Gastrocnemius medialis (tissue), 4 donors: ENCODE data around the gene BMP10. TPM values are rescaled to one million over a fixed set of nuclear protein-coding genes. Genes with fewer than 3 reads are reported as not detected.

Experiments used
- ATAC-seq, 2 donors: fragments of 150-250 bp; one replicate each; pipeline ENCODE4 v1.9.1; 2016
- DNase-seq, 2 donors: peaks; one replicate each; pipeline ENCODE4 v3.0.0-alpha.2; 2019
- H3K27ac ChIP-seq, 4 donors: fragments of 200-600 bp; sonication (generic); 1 replicate in 1 of 4; 2 replicates in 3 of 4; pipeline ENCODE4 v1.5.1; 2016 to 2018; ENCODE audit warnings: mild to moderate bottlenecking in 2 of 4, moderate library complexity in 1 of 4
- H3K27me3 ChIP-seq, 3 donors: fragments of 200-600 bp; sonication (generic) in 2 of 3; 1 replicate in 1 of 3; 2 replicates in 2 of 3; pipeline versions ENCODE4 v1.5.1 to v1.6.0; 2016 to 2019; ENCODE audit warnings: mild to moderate bottlenecking in 1 of 3, moderate library complexity in 1 of 3
- H3K36me3 ChIP-seq, 2 donors: fragments of 200-600 bp; sonication (generic) in 1 of 2; one replicate each; pipeline ENCODE4 v1.5.1; 2017 to 2018
- H3K4me1 ChIP-seq, 2 donors: fragments of 200-600 bp; sonication (generic) in 1 of 2; one replicate each; pipeline ENCODE4 v1.5.1; 2016 to 2017; ENCODE audit warnings: mild to moderate bottlenecking in 2 of 2
- H3K4me3 ChIP-seq, 4 donors: fragments of 200-600 bp; sonication (generic) in 3 of 4; 1 replicate in 1 of 4; 2 replicates in 3 of 4; pipeline ENCODE4 v1.5.1; 2016 to 2019; ENCODE audit warnings: mild to moderate bottlenecking in 2 of 4
- H3K9me3 ChIP-seq, 3 donors: fragments of 200-600 bp; sonication (generic) in 2 of 3; 1 replicate in 1 of 3; 2 replicates in 2 of 3; pipeline ENCODE4 v1.5.1; 2016 to 2019
- POLR2A ChIP-seq, 2 donors: fragments of 450-650 bp; IDR thresholded peaks; one replicate each; pipeline ENCODE4 v1.6.1; 2017; ENCODE audit warnings: antibody characterized with exemption in 2 of 2, mild to moderate bottlenecking in 2 of 2, moderate library complexity in 2 of 2
- in situ Hi-C, 4 donors: fragments of 200-750 bp; cut with MboI; loops; one replicate each; pipeline versions ENCODE4 v1.15.0 to v1.8.0; 2017; ENCODE audit warnings: low sequenced_read_pairs in 4 of 4
- intact Hi-C: fragments of 100-400 bp; cut with DNase I; formaldehyde crosslinking; loops from one replicate; pipeline ENCODE4 v1.15.1; 2023; ENCODE audit warnings: low total_unique reads
- total RNA-seq, 4 donors: library from RNA; depleted of rRNA; stranded (reverse); fragments of >200 nt; gene quantifications; one replicate each; pipeline versions ENCODE4 v1.1.0 to v1.2.3, GENCODE V29; 2016
- TF ChIP-seq, protein P1 (sequence below), 5 experiments: fragments of 450-650 bp in 3 of 5; fragments of 200-600 bp in 2 of 5; sonication (generic) in 2 of 5; IDR thresholded peaks in 4 of 5; conservative IDR thresholded peaks in 1 of 5; 1 replicate in 4 of 5; 2 replicates in 1 of 5; pipeline ENCODE4 v1.5.1; 2016 to 2019; ENCODE audit warnings: antibody characterized with exemption in 5 of 5, mild to moderate bottlenecking in 3 of 5, moderate library complexity in 3 of 5

BMP10 gene
- total RNA-seq, 4 donors from 2014 or later = not detected

DNA sequence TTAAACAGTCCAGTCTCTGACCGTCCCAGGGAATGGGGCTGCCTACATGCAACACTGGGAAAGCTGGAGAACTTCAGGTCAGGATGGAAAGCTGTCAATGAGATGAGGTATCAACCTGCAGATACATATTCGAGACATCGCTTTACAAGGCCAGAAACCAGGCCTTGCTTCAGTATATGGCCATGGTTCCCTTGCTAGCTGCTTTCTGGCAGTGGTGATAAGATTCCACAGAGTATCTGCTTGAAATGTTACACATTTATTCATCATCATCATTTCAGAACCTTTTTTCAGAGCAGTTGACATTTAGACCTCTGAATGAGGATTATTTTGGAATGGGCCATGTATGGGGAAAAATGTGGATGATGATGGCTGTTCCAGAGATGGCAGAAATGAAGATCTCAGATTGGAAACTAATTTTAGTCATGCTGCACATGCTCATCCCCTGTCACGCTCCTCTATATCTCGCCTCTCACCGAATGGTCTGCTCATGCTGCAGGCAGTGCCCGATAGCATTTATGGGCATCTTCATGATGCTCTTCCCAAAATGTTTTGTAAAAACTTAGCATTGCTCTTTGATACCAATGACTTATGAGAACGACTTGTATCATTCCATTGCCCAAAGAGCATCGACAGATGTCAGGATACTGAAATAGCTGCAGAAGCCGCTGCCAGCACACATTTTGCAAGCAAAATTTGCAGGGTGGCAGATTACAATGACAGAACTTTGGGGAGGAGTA is 14.0 kb upstream of the BMP10 start:
- no peak overlapping the region for H3K4me3 ChIP-seq
- TF ChIP-seq, protein P1, sequence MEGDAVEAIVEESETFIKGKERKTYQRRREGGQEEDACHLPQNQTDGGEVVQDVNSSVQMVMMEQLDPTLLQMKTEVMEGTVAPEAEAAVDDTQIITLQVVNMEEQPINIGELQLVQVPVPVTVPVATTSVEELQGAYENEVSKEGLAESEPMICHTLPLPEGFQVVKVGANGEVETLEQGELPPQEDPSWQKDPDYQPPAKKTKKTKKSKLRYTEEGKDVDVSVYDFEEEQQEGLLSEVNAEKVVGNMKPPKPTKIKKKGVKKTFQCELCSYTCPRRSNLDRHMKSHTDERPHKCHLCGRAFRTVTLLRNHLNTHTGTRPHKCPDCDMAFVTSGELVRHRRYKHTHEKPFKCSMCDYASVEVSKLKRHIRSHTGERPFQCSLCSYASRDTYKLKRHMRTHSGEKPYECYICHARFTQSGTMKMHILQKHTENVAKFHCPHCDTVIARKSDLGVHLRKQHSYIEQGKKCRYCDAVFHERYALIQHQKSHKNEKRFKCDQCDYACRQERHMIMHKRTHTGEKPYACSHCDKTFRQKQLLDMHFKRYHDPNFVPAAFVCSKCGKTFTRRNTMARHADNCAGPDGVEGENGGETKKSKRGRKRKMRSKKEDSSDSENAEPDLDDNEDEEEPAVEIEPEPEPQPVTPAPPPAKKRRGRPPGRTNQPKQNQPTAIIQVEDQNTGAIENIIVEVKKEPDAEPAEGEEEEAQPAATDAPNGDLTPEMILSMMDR (IDR thresholded peaks at IDR 0.05 in 4 of 5, conservative IDR thresholded peaks at IDR 0.05 in 1 of 5) = no peak
- TF ChIP-seq POLR2A (IDR thresholded peaks at IDR 0.05) = no peak
- DNase-seq (no peak), ATAC-seq (no peak)
- no peaks in the 10 kb centered on the region for H3K4me1 ChIP-seq
- H3K27me3 ChIP-seq = no peaks in the 10 kb centered on the region
- H3K27ac ChIP-seq = no peak overlapping the region
- in situ Hi-C loops (no loop called here), intact Hi-C loops (no loop called here)
- no peaks in the 10 kb centered on the region for H3K9me3 ChIP-seq
- H3K36me3 ChIP-seq = no peaks in the 10 kb centered on the region

GRCh38 chr2:68880213-68880612 is 9.0 kb upstream of the BMP10 start:
- Histone ChIP-seq H3K27ac (no peak overlapping the region), H3K4me1 (no peaks in the 10 kb centered on the region), H3K4me3 (no peak overlapping the region), H3K36me3 (no peaks in the 10 kb centered on the region), H3K27me3 (no peaks in the 10 kb centered on the region), H3K9me3 (no peaks in the 10 kb centered on the region)
- DNase-seq (no peak), ATAC-seq (no peak)
- intact Hi-C loops = no loop called here
- TF ChIP-seq, protein P1 (IDR thresholded peaks at IDR 0.05 in 4 of 5, conservative IDR thresholded peaks at IDR 0.05 in 1 of 5) = no peak
- TF ChIP-seq POLR2A (IDR thresholded peaks at IDR 0.05) = no peak
- in situ Hi-C loops = no loop called here

DNA sequence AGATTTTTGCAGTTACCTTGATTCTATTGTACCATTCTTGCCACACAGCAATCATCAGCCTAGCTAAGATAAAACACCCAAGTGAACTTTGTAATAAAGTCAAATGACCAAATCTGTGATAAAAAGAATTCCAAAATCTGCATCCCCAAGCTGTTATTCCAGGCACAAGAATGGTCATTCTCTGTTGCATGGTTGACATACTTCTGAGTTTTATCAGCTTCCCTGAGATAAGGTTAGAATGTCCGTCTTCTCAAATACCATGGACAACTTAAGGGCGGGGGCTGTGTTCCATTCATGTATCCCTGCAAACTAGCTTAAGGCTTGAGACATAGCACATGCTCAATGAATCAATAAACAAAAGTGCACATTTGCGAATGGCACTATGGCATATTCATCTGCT is 8.1 kb upstream of the BMP10 start:
- ATAC-seq (no peak), DNase-seq (no peak)
- TF ChIP-seq POLR2A (IDR thresholded peaks at IDR 0.05) = no peak
- TF ChIP-seq, protein P1 (IDR thresholded peaks at IDR 0.05 in 4 of 5, conservative IDR thresholded peaks at IDR 0.05 in 1 of 5) = no peak
- Histone ChIP-seq H3K4me3 (no peak overlapping the region), H3K4me1 (no peaks in the 10 kb centered on the region), H3K9me3 (no peaks in the 10 kb centered on the region), H3K36me3 (no peaks in the 10 kb centered on the region), H3K27ac (no peak overlapping the region), H3K27me3 (no peaks in the 10 kb centered on the region)
- intact Hi-C loops = no loop called here
- in situ Hi-C loops = no loop called here

GRCh38 chr2:68878753-68879152 is 7.6 kb upstream of the BMP10 start:
- no peaks in the 10 kb centered on the region for H3K9me3 ChIP-seq
- in situ Hi-C loops = no loop called here
- H3K27ac ChIP-seq = no peak overlapping the region
- no peaks in the 10 kb centered on the region for H3K4me1 ChIP-seq
- H3K36me3 ChIP-seq = no peaks in the 10 kb centered on the region
- TF ChIP-seq, protein P1 (IDR thresholded peaks at IDR 0.05 in 4 of 5, conservative IDR thresholded peaks at IDR 0.05 in 1 of 5) = no peak
- no peaks in the 10 kb centered on the region for H3K27me3 ChIP-seq
- DNase-seq (no peak), ATAC-seq (no peak)
- H3K4me3 ChIP-seq = no peak overlapping the region
- intact Hi-C loops = no loop called here
